Activated naive CD4-positive, alpha-beta T cell treated with anti-CD3 and anti-CD28 coated beads, Interleukin-2, amount 50 U/mL, for 72 hours (primary cell): ENCODE results near the gene FUT3. TPM values are rescaled to one million over a fixed set of nuclear protein-coding genes. Genes with fewer than 3 reads are reported as not detected.
"Not testable (repeated sequence)": the region's sequence is repeated elsewhere in the genome, so short reads cannot be mapped to it uniquely, and the experiment has no call there.

ENCODE experiments used
- ATAC-seq, 2 donors: fragments of 150-1000 bp; cut with Tn5 transposase; 2 replicates each; pipeline ENCODE4 v1.10.0; 2021; ENCODE audit warnings: mild to moderate bottlenecking in 2 of 2, moderate library complexity in 2 of 2
- DNase-seq, 2 donors: peaks; one replicate each; pipeline ENCODE4 v3.0.0; 2021 to 2022; ENCODE audit warnings: low spot score in 2 of 2
- H3K27ac Mint-ChIP-seq, 2 donors: one replicate each; pipeline ENCODE4 v1.8.0; 2022; ENCODE audit warnings: mild to moderate bottlenecking in 2 of 2, mixed read lengths in 2 of 2
- H3K36me3 Mint-ChIP-seq, 2 donors: one replicate each; pipeline ENCODE4 v1.8.0; 2022; ENCODE audit warnings: mixed read lengths in 2 of 2
- H3K9me3 Mint-ChIP-seq, 2 donors: one replicate each; pipeline ENCODE4 v1.8.0; 2022; ENCODE audit warnings: mixed read lengths in 2 of 2
- total RNA-seq, 2 donors: library from RNA; stranded (reverse); gene quantifications; one replicate each; pipeline ENCODE4 v1.2.3, GENCODE V29; 2022

Gene FUT3
- total RNA-seq, 2 donors from 2014 or later = 0.32 TPM; not detected in 1

DNA sequence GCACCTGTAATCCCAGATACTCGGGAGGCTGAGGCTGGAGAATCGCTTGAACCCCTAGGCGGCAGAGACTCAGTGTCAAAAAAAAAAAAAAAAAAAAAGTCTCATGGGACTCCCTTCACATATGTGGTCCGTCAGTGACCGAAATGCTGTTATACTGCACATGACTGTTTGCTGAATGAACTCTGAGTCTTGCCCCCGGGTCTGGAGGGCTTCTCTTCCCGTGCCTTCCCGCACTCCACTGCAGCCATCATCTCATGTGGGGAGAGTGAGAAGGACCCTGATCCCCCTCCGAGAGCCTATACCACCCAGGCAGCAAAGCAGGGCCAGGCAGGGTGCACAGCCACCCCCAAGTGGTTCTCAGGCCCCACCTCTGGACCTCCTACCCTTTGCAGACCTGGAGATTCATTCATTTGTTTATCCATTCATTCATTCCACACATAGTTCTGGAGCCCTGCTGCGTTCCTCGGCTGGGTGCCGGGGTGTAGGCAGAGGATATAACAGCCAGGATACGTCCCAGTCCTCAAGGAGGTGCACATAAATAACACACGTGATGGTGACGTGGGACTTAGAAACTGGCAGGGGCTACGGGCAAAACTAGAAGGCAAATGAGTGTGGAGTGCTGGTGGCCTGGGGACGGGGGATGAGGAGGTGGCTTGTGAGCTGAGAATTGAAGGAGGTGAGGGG is 38.2 kb upstream of the FUT3 start:
- Mint-ChIP-seq H3K36me3 (no peaks in the 10 kb centered on the region), H3K9me3 (no peaks in the 10 kb centered on the region), H3K27ac (no peak overlapping the region)
- no peak for ATAC-seq
- no peak for DNase-seq

DNA sequence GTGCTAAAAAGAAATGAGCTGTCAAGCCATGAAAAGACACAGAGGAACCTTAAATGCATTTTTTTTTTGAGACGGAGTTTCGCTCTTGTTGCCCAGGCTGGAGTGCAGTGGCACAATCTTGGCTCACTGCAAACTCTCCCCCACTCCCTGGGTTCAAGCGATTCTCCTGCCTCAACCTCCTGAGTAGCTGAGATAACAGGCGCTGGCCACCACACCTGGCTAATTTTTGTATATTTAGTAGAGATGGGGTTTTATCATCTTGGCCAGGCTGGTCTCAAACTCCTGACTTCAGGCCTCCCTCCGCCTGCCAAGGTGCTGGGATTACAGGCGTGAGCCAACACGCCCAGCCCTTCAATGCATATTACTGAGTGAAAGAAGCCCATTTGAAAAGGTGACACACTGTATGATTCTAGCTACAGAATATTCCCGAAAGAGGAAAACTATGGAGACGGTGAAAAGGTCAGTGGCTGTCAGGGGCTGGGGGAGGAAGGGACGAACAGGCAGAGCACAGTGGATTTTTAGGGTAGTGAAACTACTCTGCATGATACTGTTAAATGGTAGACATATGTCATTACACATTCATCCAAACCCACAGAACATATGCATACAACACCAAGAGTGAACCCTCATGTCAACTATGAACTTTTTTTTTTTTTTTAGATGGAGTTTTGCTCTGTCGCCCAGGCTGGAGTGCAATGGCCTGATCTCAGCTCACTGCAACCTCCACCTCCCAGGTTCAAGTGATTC is 33.0 kb upstream of the FUT3 start:
- H3K9me3 Mint-ChIP-seq, H3K36me3 Mint-ChIP-seq, ATAC-seq, H3K27ac Mint-ChIP-seq, DNase-seq: not testable (repeated sequence)

DNA sequence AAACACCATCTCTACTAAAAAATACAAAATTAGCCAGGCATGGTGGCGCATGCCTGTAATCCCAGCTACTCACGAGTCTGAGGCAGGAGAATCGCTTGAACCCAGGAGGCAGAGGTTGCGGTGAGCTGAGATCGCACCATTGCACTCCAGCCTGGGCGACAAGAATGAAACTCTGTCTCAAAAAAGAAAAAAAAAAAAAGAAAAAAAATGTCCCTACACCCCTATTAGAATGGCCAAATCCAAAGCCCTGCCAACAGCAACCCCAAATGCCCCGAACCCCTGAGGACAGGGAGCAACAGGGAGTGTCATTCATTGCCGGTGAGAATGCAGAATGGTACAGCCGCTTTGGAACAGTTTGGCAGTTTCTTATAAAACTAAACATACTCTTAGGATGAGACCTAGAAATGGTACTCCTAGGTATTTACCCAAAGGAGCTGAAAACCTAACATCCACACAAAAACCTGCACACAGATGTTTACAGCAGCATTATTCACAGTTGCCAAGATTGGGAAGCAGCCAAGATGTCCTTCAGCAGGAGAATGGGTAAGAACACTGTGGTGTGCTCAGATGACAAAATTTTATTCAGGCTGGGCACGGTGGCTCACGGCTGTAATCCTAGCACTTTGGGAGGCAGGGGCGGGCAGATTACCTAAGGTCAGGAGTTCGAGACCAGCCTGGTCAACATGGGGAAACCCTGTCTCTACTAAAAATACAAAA is 32.1 kb upstream of the FUT3 start:
- H3K27ac Mint-ChIP-seq, DNase-seq, H3K36me3 Mint-ChIP-seq, ATAC-seq, H3K9me3 Mint-ChIP-seq: not testable (repeated sequence)

DNA sequence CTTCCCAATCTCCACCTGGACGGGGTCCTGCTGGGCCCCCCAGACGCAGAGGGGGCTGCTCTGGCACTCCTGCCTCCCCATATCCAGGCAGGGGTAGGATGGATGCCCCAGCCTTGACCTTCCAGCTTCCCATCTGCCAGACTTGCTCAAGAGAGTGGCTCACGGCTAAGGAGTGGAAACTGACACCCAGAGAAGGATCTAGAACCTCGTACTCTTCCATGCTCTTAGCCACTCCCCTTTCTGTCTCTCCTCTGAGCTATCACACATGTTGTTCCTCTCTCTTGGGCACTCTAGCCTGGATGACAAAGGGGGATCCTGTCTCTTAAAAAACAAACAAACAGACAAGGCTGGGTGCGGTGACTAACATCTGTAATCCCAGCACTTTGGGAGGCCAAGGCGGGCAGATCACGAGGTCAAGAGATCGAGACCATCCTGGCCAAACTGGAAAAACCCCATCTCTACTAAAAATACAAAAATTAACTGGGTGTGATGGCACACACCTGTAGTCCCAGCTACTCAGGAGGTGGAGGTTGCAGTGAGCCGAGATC is 31.2 kb upstream of the FUT3 start:
- H3K27ac Mint-ChIP-seq = peak overlapping the region; percentile 28 to 44
- DNase-seq = no peak
- no peaks in the 10 kb centered on the region for H3K36me3 Mint-ChIP-seq
- H3K9me3 Mint-ChIP-seq = no peaks in the 10 kb centered on the region
- no peak for ATAC-seq

DNA sequence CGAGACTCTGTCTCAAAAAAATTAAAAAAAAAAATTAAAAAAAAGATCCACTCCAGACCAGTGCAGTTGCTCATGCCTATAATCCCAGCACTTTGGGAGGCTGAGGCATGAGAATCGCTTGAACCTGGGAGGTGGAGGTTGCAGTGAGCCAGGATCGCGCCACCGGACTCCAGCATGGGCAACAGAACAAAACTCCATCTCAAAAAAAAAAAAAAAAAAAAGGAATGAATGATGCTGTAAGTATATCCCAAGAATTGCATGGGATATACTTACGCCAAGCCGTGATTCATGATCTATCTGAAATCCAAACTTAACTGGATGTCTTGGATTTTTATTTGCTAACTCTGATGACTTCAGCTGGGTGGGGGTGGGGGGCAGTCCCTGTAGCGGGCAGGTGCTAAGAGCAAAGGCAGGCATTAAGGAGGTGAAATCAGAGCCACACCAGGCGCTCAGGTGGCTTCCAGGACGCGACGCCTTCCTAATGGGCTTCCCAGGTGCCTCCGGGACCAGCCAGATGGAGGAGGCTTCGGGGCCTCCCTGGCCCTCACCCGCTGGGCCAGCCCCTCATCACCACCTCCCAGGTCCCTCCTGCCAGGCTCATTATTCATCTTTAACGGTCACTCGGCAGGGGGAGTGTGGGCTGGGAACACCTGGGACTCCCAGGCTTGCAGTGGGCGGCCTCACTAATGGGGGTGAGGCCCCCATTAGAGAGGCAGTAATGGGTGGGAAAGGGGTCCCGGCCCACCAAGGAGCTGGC is 30.5 kb upstream of the FUT3 start:
- ATAC-seq = no peak
- H3K27ac Mint-ChIP-seq = peak overlapping the region in 1 of 2 donors; percentile 28
- no peaks in the 10 kb centered on the region for H3K9me3 Mint-ChIP-seq
- no peaks in the 10 kb centered on the region for H3K36me3 Mint-ChIP-seq
- DNase-seq = no peak

DNA sequence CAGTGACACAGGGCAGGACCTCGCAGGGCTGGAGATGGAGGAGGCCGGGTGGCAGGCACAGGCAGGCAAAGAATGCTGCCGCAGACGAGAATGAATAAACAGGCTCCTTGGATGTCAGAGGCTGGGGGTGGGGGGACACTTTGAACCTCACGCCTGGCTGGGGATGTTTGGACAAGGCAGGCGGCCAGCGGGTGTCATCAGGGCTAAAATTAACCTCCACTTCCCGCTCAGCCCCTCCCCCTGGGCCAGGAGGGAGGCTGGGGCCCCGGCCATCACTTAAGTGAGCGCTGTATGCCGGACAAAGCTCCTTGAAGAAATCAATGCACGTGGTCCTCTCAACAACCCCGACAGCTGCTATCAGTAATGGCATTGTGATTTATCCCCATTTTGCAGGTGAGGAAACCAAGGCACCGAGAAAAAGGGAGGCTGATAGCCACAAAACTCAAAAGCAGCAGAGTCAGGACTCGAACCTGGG is 29.4 kb upstream of the FUT3 start:
- ATAC-seq (no peak), DNase-seq (no peak)
- Mint-ChIP-seq H3K27ac (no peak overlapping the region), H3K36me3 (no peaks in the 10 kb centered on the region), H3K9me3 (no peaks in the 10 kb centered on the region)

DNA sequence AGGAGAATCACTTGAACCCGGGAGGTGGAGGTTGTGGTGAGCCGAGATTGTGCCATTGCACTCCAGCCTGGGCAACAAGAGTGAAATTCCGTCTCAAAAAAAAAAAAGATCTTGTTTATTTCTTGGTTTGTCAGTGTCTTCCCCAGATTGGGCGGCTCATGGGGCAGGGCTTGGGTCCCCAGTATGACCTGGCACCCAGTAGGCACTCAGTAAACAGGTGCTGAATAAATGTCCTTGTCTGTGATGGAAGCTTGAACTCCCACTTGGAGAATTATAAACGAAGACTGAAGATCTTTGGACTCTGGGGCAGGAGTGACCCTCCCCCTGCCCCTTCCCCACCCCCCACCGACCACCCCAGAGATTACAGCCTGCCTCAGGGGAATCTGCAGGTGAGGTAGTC is 28.9 kb upstream of the FUT3 start:
- ATAC-seq = no peak
- H3K36me3 Mint-ChIP-seq = no peaks in the 10 kb centered on the region

DNA sequence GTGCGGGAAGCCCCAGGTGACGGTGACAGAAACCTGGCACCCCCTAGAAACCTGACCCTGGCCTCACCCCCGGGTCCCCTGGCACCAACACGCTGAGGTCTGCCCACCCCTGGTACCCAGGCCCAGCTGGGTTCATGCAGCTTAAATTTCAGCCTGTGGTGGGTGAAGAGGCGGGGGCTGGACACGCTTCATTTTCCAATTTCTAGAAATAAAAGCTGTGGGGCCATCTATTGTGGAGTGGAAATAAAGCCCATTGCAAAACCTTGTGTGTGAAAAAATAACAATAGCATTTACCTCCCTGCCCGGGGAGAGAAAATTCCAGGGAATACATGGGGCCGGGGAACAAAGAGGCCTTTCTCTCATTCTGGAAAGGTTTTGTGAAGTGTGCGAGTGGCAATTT is 26.6 kb upstream of the FUT3 start:
- no peak for DNase-seq
- Mint-ChIP-seq H3K9me3 (no peaks in the 10 kb centered on the region), H3K36me3 (no peaks in the 10 kb centered on the region), H3K27ac (no peak overlapping the region)
- ATAC-seq = no peak

More for the DNA sequence above, 28.9 kb upstream of the FUT3 start:
- no peaks in the 10 kb centered on the region for H3K9me3 Mint-ChIP-seq
- no peak for DNase-seq
- no peak overlapping the region for H3K27ac Mint-ChIP-seq

DNA sequence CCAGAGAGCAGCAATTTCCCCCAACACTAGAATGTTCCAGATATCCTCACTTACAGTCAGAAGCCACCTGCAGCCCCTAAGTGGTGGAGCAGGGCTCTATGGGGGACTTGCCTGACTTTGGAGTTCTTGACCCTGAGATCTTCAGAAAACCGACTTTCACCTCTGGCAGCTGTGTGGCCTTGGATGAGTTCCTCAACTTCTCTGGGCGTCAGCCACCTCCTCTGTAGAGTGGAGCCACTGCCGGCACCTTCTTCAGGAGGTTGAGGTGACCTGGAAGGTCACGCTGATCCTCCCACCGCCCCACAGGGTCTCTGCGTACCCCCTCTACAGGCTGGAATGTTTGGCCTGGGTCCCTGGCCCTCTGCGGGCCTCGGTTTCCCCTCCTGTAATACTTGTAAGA is 26.2 kb upstream of the FUT3 start:
- Mint-ChIP-seq H3K9me3 (no peaks in the 10 kb centered on the region), H3K36me3 (no peaks in the 10 kb centered on the region), H3K27ac (no peak overlapping the region)
- ATAC-seq (no peak), DNase-seq (no peak)

DNA sequence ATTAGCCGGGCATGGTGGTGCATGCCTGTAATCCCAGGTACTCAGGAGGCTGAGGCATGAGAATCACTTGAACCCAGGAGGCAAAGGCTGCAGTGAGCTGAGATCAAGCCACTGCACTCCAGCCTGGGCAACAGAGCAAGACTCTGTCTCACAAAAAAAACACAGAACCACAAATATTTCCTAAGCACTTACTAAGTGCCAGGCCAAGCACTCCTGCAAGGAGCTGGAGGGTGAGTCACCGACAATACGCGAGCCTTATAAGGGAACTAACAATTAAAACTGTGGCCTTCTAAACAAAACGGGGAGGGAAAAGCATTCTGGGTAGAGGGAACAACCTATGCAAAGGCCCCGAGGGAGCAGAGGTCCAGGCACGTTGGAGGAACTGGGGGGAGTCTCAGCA is 23.2 kb upstream of the FUT3 start:
- not testable (repeated sequence) for H3K36me3 Mint-ChIP-seq, H3K9me3 Mint-ChIP-seq, DNase-seq, ATAC-seq, H3K27ac Mint-ChIP-seq

DNA sequence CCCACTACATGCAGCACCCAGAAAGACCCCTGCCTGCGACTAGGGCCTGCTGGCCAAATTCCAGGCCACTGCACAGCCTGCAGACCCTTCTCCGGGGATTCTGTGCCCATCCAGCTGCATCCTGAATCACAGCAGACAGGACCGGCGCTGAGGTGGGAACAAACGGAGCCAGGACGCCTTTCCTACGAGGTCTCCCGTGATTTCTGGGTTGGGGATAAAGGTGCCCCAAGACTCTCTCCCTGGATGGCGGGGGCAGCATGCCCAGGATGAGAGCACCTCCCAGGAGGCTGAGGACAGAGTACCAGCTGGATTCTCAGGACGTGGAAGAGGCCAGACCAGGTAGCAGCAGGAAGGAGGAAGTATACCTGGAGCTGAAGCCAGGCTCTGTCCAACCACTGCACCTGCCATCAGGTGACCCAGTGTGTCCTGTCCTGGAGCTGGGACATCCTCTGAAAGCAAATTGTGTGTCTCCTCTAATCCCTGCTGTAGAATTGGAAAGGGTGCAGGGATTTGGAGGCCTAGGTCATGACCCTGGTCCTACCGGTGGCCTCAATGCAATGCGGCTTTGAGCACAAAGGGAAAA is 22.5 kb upstream of the FUT3 start:
- H3K36me3 Mint-ChIP-seq = no peaks in the 10 kb centered on the region

DNA sequence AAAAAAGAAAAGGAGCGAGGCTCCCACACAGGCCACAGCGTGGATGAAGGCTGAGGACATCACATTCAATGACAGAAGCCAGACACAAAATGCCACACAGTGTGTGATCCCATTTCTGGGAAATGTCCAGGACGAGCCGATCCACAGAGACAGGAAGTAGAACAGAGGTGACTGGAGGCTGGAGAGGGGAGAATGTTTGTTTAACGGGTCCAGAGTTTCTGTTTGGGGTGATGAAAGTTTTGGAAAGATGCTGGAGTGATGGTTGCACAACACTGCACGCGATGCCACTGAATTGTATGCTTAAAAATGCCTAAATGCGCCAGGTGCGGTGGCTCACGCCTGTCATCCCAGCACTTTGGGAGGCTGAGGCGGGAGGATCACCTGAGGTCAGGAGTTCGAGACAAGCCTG is 19.7 kb upstream of the FUT3 start:
- H3K36me3 Mint-ChIP-seq = no peaks in the 10 kb centered on the region
- no peak for ATAC-seq
- peak overlapping the region in 1 of 2 donors; percentile 79 for H3K27ac Mint-ChIP-seq

More for the DNA sequence above, 22.5 kb upstream of the FUT3 start:
- no peak overlapping the region for H3K27ac Mint-ChIP-seq
- DNase-seq (no peak), ATAC-seq (no peak)
- no peaks in the 10 kb centered on the region for H3K9me3 Mint-ChIP-seq

DNA sequence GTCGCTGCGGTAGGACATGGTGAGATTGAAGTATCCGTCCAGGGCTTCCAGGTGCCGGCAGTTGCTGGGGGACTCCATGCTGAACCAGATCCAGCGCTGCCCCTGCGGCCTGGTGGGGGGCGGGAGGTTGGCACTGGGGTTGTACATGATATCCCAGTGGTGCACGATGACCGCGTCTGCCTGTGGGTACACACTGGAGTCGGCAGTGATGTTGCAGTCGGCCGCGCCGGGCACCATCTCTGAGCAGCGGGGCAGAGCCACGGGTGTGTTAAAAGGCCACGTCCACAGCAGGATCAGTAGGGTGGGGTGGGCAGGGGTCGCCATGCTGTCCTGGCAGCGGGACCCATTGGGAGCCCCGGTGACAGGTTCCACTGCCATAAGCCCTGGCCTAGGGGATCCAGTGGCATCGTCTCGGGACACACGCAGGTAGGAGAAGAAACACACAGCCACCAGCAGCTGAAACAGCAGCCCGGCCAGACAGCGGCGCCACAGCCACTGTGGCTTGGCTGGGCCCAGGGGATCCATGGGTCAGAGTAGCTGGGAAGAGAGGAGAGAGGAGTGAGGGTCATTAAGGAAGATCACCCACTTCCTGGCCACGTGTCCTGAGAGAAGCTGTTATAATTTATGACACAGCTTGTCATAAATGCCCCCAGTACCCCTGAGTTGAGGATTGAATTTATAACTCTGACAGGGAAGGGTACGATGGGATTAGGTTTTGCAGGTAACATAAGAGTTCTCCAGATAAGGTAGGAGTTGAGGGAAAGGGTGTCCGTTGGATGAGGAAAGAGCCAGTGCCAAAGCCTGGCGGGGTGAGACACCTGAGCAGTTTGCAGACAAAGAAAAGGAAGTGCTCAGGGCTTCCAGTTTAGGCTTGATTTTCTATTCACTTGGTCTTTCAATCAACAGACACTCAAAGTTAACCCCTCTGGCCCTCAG is 16.2 kb upstream of the FUT3 start:
- no peaks in the 10 kb centered on the region for H3K36me3 Mint-ChIP-seq
- H3K9me3 Mint-ChIP-seq = no peaks in the 10 kb centered on the region

More for the DNA sequence above, 19.7 kb upstream of the FUT3 start:
- no peak for DNase-seq
- H3K9me3 Mint-ChIP-seq = no peaks in the 10 kb centered on the region

DNA sequence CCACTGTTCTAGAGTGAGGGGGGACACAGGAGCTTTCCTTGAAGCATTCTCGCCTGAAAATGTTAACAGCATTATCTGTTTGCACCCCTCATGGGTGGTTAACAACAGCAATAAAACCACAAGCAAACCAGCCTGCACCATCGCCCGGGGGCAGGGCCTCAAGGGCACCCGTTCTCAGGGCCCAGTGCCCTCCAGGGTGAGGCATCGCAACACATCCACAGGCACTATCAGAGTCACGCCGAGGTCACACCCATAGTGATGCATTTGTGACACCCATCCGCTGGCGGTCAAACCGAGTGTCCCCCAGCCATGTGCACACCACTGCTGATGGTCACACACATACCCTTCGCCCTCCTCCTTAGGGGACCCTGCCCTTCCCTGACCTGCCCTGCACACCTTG is 14.5 kb upstream of the FUT3 start:
- H3K36me3 Mint-ChIP-seq = no peaks in the 10 kb centered on the region
- H3K27ac Mint-ChIP-seq = peak overlapping the region in 1 of 2 donors; percentile 75
- ATAC-seq = no peak
- DNase-seq = no peak
- H3K9me3 Mint-ChIP-seq = no peaks in the 10 kb centered on the region

More for the DNA sequence above, 16.2 kb upstream of the FUT3 start:
- DNase-seq (no peak), ATAC-seq (no peak)
- peak overlapping the region; percentile 22 to 37 for H3K27ac Mint-ChIP-seq
